Measurements from ENCODE around the gene TANC1.

TANC1 gene

GRCh38 chr2:158963071-158963470, 5.4 kb upstream of the TANC1 start:
- DNase-seq = no peak

- DNase-seq = no peak
Observed at GRCh38 chr2:158965107-158965506, 3.3 kb upstream of the TANC1 start.

- DNase-seq = no peak
Observed at GRCh38 chr2:158965641-158966040, 2.8 kb upstream of the TANC1 start.

GRCh38 chr2:158966312-158966711, 2.1 kb upstream of the TANC1 start:
- no peak for DNase-seq

- no peak for DNase-seq
Observed at GRCh38 chr2:158967114-158967730, 1.2 kb upstream of the TANC1 start.

- DNase-seq = peak; percentile 85
Observed at GRCh38 chr2:158967731-158968395, 577 bp upstream of the TANC1 start.

- DNase-seq = no peak
Observed at GRCh38 chr2:158969162-158969714, 798 bp downstream of the TANC1 start.

GRCh38 chr2:158969715-158970240, 1.3 kb downstream of the TANC1 start:
- peak; percentile 77 for DNase-seq

GRCh38 chr2:158970241-158970751, 1.9 kb downstream of the TANC1 start:
- DNase-seq = no peak

- DNase-seq = peak; percentile 29
Observed at GRCh38 chr2:158973116-158973956, 4.9 kb downstream of the TANC1 start.

GRCh38 chr2:158975271-158975921, 7.0 kb downstream of the TANC1 start:
- no peak for DNase-seq

- no peak for DNase-seq
Observed at GRCh38 chr2:158979772-158980171, 11.3 kb downstream of the TANC1 start.

- no peak for DNase-seq
Observed at GRCh38 chr2:158984604-158985135, 16.2 kb downstream of the TANC1 start.

- DNase-seq = no peak
Observed at GRCh38 chr2:158988501-158988900, 20.1 kb downstream of the TANC1 start.

- no peak for DNase-seq
Observed at GRCh38 chr2:158989165-158989564, 20.7 kb downstream of the TANC1 start.

GRCh38 chr2:158990397-158991214, 22.2 kb downstream of the TANC1 start:
- peak; percentile 93 for DNase-seq

- DNase-seq = no peak
Observed at GRCh38 chr2:158993030-158993429, 24.6 kb downstream of the TANC1 start.

- no peak for DNase-seq
Observed at GRCh38 chr2:158993721-158994587, 25.5 kb downstream of the TANC1 start.

GRCh38 chr2:158994920-158995676, 26.7 kb downstream of the TANC1 start:
- DNase-seq = peak; percentile 89

GRCh38 chr2:158995677-158996049, 27.2 kb downstream of the TANC1 start:
- peak; percentile 77 for DNase-seq

All from islet precursor cell (in vitro differentiated cells).